K562 (cell line): Measurements from ENCODE around the gene RNF13.

Source experiments
- ATF2 ChIP-seq: sonication (generic); formaldehyde crosslinking; IDR thresholded peaks from 2 replicates; pipeline ENCODE4 v1.8.1; 2022; ENCODE audit warnings: missing genetic modification reagents
- CHD2 ChIP-seq: IDR thresholded peaks from 2 replicates; pipeline ENCODE4 v1.6.1; 2011; ENCODE audit warnings: low read depth, low read length
- CTCF ChIP-seq, 3 experiments: IDR thresholded peaks in 2 of 3; conservative IDR thresholded peaks in 1 of 3; 2 replicates each; pipeline ENCODE4 v1.5.1; 2011 to 2012; ENCODE audit warnings: low read length in 3 of 3, mild to moderate bottlenecking in 3 of 3, control low read depth in 2 of 3, improper control_type of control experiment in 1 of 3, inconsistent platforms in 1 of 3, low read depth in 1 of 3, mixed read lengths in 1 of 3, moderate library complexity in 1 of 3; ENCODE audit not compliant: insufficient read depth in 2 of 3
- GABPB1 ChIP-seq: sonication (generic); formaldehyde crosslinking; IDR thresholded peaks from 2 replicates; pipeline ENCODE4 v1.8.0; 2022; ENCODE audit warnings: mild to moderate bottlenecking, missing genetic modification reagents
- NCOA4 ChIP-seq: fragments of 450-650 bp; IDR thresholded peaks from 2 replicates; pipeline ENCODE4 v1.6.1; 2018; ENCODE audit warnings: mild to moderate bottlenecking; ENCODE audit not compliant: partially characterized antibody
- UBTF ChIP-seq, 2 experiments: IDR thresholded peaks; 2 replicates each; pipeline ENCODE4 v1.6.1; 2012; ENCODE audit warnings: improper control_type of control experiment in 2 of 2, low read depth in 2 of 2, low read length in 2 of 2, borderline replicate concordance in 1 of 2
- ZHX1 ChIP-seq: fragments of 150-350 bp; conservative IDR thresholded peaks from 2 replicates; pipeline ENCODE4 v1.6.1; 2014; ENCODE audit warnings: low read length
- ZNF354B ChIP-seq: fragments of 250-450 bp; sonication (Bioruptor Pico); IDR thresholded peaks from 2 replicates; pipeline ENCODE4 v1.4.0; 2020
- ZNF717 ChIP-seq: fragments of 250-450 bp; sonication (Bioruptor Pico); IDR thresholded peaks from 2 replicates; pipeline ENCODE4 v1.5.0; 2021

- TF ChIP-seq CTCF (IDR thresholded peaks at IDR 0.05 in 2 of 3, conservative IDR thresholded peaks at IDR 0.05 in 1 of 3; ENCODE audit: insufficient read depth in 2 of 3, low read depth in 1 of 3, low read length in 3 of 3), result peak; percentile 24 to 54 (median 27); a peak in 3 of 6 replicates
- no peak for TF ChIP-seq UBTF (IDR thresholded peaks at IDR 0.05; ENCODE audit: borderline replicate concordance in 1 of 2, low read depth in 2 of 2, low read length in 2 of 2)
- TF ChIP-seq ZNF354B (CRISPR knock-in tag), result no peak
- TF ChIP-seq GABPB1 (CRISPR knock-in tag), result no peak
- no peak for TF ChIP-seq NCOA4
- no peak for TF ChIP-seq ZHX1
- TF ChIP-seq CHD2, result no peak
- no peak for TF ChIP-seq ATF2 (CRISPR knock-in tag)
- no peak for TF ChIP-seq ZNF717 (CRISPR knock-in tag)
These were observed 47.2 kb upstream of the RNF13 start for GRCh38 chr3:149765762-149766334.
